Liver (tissue), 9 donors: ENCODE data around the gene CASQ2. TPM values are rescaled to one million over a fixed set of nuclear protein-coding genes. Genes with fewer than 3 reads are reported as not detected.

Experiments
- DNase-seq: peaks from one replicate; pipeline ENCODE4 v3.0.0-alpha.2; 2017; ENCODE audit warnings: low spot score
- H3K27ac ChIP-seq, 2 donors: one replicate each; pipeline ENCODE4 v1.7.0; 2013; ENCODE audit warnings: inconsistent platforms in 2 of 2, low read length in 2 of 2, control low read depth in 1 of 2, low read depth in 1 of 2, mild to moderate bottlenecking in 1 of 2
- H3K27me3 ChIP-seq, 4 donors: one replicate each; pipeline versions ENCODE4 v1.6.1 to v1.7.0; 2013; ENCODE audit warnings: low read length in 3 of 4, inconsistent platforms in 1 of 4, mild to moderate bottlenecking in 1 of 4, moderate library complexity in 1 of 4; ENCODE audit not compliant: control insufficient read depth in 4 of 4, insufficient read depth in 4 of 4
- H3K36me3 ChIP-seq, 4 donors: one replicate each; pipeline versions ENCODE4 v1.6.1 to v1.7.0; 2013; ENCODE audit warnings: low read length in 3 of 4, mild to moderate bottlenecking in 3 of 4, low read depth in 1 of 4, moderate library complexity in 1 of 4; ENCODE audit not compliant: control insufficient read depth in 4 of 4, insufficient read depth in 3 of 4
- H3K4me1 ChIP-seq, 4 donors: one replicate each; pipeline versions ENCODE4 v1.6.1 to v1.7.0; 2013; ENCODE audit warnings: low read length in 3 of 4, mild to moderate bottlenecking in 3 of 4, moderate library complexity in 1 of 4; ENCODE audit not compliant: control insufficient read depth in 4 of 4, insufficient read depth in 4 of 4
- H3K4me3 ChIP-seq, 3 donors: one replicate each; pipeline versions ENCODE4 v1.6.1 to v1.7.0; 2013; ENCODE audit warnings: low read length in 3 of 3, control low read depth in 1 of 3, low read depth in 1 of 3, mild to moderate bottlenecking in 1 of 3
- H3K9ac ChIP-seq, 2 donors: one replicate each; pipeline ENCODE4 v1.7.0; 2013; ENCODE audit warnings: low read length in 2 of 2, mild to moderate bottlenecking in 2 of 2, moderate library complexity in 2 of 2, control low read depth in 1 of 2, low read depth in 1 of 2
- H3K9me3 ChIP-seq, 4 donors: one replicate each; pipeline versions ENCODE4 v1.6.1 to v1.7.0; 2013; ENCODE audit warnings: low read length in 3 of 4; ENCODE audit not compliant: control insufficient read depth in 4 of 4
- ATF3 ChIP-seq: IDR thresholded peaks from 2 replicates; pipeline ENCODE4 v1.6.1; 2016; ENCODE audit warnings: antibody characterized with exemption
- EGR1 ChIP-seq, 2 donors: IDR thresholded peaks; 2 replicates each; pipeline ENCODE4 v1.6.1; 2016 to 2018; ENCODE audit warnings: antibody characterized with exemption in 2 of 2, low read depth in 2 of 2
- FOXA1 ChIP-seq: IDR thresholded peaks from 2 replicates; pipeline ENCODE4 v1.6.1; 2016; ENCODE audit warnings: antibody characterized with exemption
- FOXA2 ChIP-seq: IDR thresholded peaks from 2 replicates; pipeline ENCODE4 v1.6.1; 2016; ENCODE audit warnings: antibody characterized with exemption
- GABPA ChIP-seq, 2 donors: IDR thresholded peaks in 1 of 2; conservative IDR thresholded peaks in 1 of 2; 2 replicates each; pipeline ENCODE4 v1.6.1; 2016; ENCODE audit warnings: antibody characterized with exemption in 2 of 2, mild to moderate bottlenecking in 1 of 2, moderate library complexity in 1 of 2
- HNF4A ChIP-seq, 2 donors: conservative IDR thresholded peaks; 2 replicates each; pipeline ENCODE4 v1.6.1; 2016; ENCODE audit warnings: antibody characterized with exemption in 2 of 2, mild to moderate bottlenecking in 2 of 2
- HNF4G ChIP-seq: IDR thresholded peaks from 2 replicates; pipeline ENCODE4 v1.6.1; 2016; ENCODE audit warnings: antibody characterized with exemption
- JUND ChIP-seq, 2 donors: IDR thresholded peaks; 2 replicates each; pipeline ENCODE4 v1.6.1; 2016; ENCODE audit warnings: antibody characterized with exemption in 2 of 2
- NR2F2 ChIP-seq: IDR thresholded peaks from 2 replicates; pipeline ENCODE4 v1.6.1; 2016; ENCODE audit warnings: antibody characterized with exemption
- RAD21 ChIP-seq, 2 donors: IDR thresholded peaks; 2 replicates each; pipeline ENCODE4 v1.6.1; 2016; ENCODE audit warnings: antibody characterized with exemption in 2 of 2, mild to moderate bottlenecking in 2 of 2
- RXRA ChIP-seq, 2 donors: IDR thresholded peaks; 2 replicates each; pipeline ENCODE4 v1.6.1; 2017 to 2018; ENCODE audit warnings: antibody characterized with exemption in 2 of 2, mild to moderate bottlenecking in 1 of 2
- SP1 ChIP-seq: IDR thresholded peaks from 2 replicates; pipeline ENCODE4 v1.6.1; 2018; ENCODE audit warnings: antibody characterized with exemption, mild to moderate bottlenecking
- TAF1 ChIP-seq: conservative IDR thresholded peaks from 2 replicates; pipeline ENCODE4 v1.6.1; 2016; ENCODE audit warnings: antibody characterized with exemption, mild to moderate bottlenecking
- YY1 ChIP-seq: IDR thresholded peaks from 2 replicates; pipeline ENCODE4 v1.6.1; 2016; ENCODE audit warnings: antibody characterized with exemption, mild to moderate bottlenecking
- WGBS: extraction: QIAGEN DNeasy Blood & Tissue Kit; methylation state at CpG from one replicate; pipeline ENCODE4 v1.1.7; 2013; 5-methylcytosine and 5-hydroxymethylcytosine counted together
- polyA plus RNA-seq, 2 donors: library from polyadenylated mRNA; stranded (reverse) in 1 of 2; unstranded in 1 of 2; fragments of 200-250 nt in 1 of 2; fragments of >200 nt in 1 of 2; fragmentation: Nextera tagmentation in 1 of 2; extraction: Ambion mirVana in 1 of 2; gene quantifications; one replicate each; pipeline versions ENCODE4 v1.2.1 to v1.2.3, GENCODE V29; 2013 to 2015
- total RNA-seq, 2 donors: library from RNA; depleted of rRNA; stranded (reverse); fragments of >200 nt; gene quantifications; one replicate each; pipeline ENCODE4 v1.2.3, GENCODE V29; 2014
- TF ChIP-seq, protein P1 (sequence below): IDR thresholded peaks from 2 replicates; pipeline ENCODE4 v1.6.1; 2016; ENCODE audit warnings: antibody characterized with exemption
- TF ChIP-seq, protein P2 (sequence below): IDR thresholded peaks from 2 replicates; pipeline ENCODE4 v1.6.1; 2016; ENCODE audit warnings: antibody characterized with exemption, mild to moderate bottlenecking
- TF ChIP-seq, protein P3 (sequence below): IDR thresholded peaks from 2 replicates; pipeline ENCODE4 v1.6.1; 2016; ENCODE audit warnings: antibody characterized with exemption
- donor health status: healthy.
- donor health status: healthy.
- donor health status: healthy.
- donor health status: healthy.
- donor health status: healthy.

The CASQ2 gene
- total and polyA plus RNA-seq, 4 donors: 0.33 to 1.1 TPM; not detected in 2

DNA sequence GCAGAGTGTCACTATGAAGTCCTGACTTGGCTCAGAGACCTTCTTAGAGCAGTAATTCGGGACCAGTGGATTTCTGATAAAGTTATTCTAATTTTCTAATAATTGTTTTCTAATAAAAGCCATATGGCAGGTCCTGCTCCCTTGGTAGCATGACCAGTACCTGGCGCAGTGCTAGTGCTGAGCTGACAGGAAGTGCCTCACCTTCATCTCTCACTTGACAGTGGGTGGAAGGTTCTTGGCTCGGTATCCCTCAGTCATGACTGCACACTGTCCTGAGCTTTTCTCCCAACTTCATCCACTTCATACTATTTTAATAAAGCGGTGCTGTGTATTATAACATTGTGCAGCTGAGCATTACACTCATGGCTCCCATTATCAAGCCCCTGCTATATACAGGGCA lies 112.6 kb downstream of the CASQ2 start:
- no peak for DNase-seq
- no peak overlapping the region for H3K4me3 ChIP-seq
- H3K9ac ChIP-seq: no peak overlapping the region
- no peak overlapping the region for H3K27ac ChIP-seq
- no peaks in the 10 kb centered on the region for H3K9me3 ChIP-seq
- no peaks in the 10 kb centered on the region for H3K27me3 ChIP-seq
- WGBS: 87% methylated on average over 4 of the region's 4 CpGs
- H3K36me3 ChIP-seq: peaks cover 0 to 13% (median 8%) of the 10 kb centered on the region in 4 donors
- TF ChIP-seq, protein P1, sequence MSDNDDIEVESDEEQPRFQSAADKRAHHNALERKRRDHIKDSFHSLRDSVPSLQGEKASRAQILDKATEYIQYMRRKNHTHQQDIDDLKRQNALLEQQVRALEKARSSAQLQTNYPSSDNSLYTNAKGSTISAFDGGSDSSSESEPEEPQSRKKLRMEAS: no peak
- TF ChIP-seq GABPA (IDR thresholded peaks at IDR 0.05 in 1 of 2, conservative IDR thresholded peaks at IDR 0.05 in 1 of 2) (no peak), NR2F2 (no peak), HNF4A (conservative IDR thresholded peaks at IDR 0.05) (no peak), HNF4G (no peak), SP1 (no peak), JUND (IDR thresholded peaks at IDR 0.05) (no peak), FOXA1 (no peak), FOXA2 (no peak), RXRA (IDR thresholded peaks at IDR 0.05) (no peak), RAD21 (IDR thresholded peaks at IDR 0.05) (no peak), EGR1 (IDR thresholded peaks at IDR 0.05; ENCODE audit: low read depth in 2 of 2) (no peak), ATF3 (no peak), YY1 (no peak), TAF1 (no peak)
- TF ChIP-seq, protein P2, sequence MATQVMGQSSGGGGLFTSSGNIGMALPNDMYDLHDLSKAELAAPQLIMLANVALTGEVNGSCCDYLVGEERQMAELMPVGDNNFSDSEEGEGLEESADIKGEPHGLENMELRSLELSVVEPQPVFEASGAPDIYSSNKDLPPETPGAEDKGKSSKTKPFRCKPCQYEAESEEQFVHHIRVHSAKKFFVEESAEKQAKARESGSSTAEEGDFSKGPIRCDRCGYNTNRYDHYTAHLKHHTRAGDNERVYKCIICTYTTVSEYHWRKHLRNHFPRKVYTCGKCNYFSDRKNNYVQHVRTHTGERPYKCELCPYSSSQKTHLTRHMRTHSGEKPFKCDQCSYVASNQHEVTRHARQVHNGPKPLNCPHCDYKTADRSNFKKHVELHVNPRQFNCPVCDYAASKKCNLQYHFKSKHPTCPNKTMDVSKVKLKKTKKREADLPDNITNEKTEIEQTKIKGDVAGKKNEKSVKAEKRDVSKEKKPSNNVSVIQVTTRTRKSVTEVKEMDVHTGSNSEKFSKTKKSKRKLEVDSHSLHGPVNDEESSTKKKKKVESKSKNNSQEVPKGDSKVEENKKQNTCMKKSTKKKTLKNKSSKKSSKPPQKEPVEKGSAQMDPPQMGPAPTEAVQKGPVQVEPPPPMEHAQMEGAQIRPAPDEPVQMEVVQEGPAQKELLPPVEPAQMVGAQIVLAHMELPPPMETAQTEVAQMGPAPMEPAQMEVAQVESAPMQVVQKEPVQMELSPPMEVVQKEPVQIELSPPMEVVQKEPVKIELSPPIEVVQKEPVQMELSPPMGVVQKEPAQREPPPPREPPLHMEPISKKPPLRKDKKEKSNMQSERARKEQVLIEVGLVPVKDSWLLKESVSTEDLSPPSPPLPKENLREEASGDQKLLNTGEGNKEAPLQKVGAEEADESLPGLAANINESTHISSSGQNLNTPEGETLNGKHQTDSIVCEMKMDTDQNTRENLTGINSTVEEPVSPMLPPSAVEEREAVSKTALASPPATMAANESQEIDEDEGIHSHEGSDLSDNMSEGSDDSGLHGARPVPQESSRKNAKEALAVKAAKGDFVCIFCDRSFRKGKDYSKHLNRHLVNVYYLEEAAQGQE: no peak
- TF ChIP-seq, protein P3, sequence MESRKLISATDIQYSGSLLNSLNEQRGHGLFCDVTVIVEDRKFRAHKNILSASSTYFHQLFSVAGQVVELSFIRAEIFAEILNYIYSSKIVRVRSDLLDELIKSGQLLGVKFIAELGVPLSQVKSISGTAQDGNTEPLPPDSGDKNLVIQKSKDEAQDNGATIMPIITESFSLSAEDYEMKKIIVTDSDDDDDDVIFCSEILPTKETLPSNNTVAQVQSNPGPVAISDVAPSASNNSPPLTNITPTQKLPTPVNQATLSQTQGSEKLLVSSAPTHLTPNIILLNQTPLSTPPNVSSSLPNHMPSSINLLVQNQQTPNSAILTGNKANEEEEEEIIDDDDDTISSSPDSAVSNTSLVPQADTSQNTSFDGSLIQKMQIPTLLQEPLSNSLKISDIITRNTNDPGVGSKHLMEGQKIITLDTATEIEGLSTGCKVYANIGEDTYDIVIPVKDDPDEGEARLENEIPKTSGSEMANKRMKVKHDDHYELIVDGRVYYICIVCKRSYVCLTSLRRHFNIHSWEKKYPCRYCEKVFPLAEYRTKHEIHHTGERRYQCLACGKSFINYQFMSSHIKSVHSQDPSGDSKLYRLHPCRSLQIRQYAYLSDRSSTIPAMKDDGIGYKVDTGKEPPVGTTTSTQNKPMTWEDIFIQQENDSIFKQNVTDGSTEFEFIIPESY: no peak
- peaks cover 0 to 12% (median 6%) of the 10 kb centered on the region in 4 donors for H3K4me1 ChIP-seq

- no peak for TF ChIP-seq HNF4G
- peaks cover 0 to 12% (median 6%) of the 10 kb centered on the region in 4 donors for H3K4me1 ChIP-seq
- no peak for DNase-seq
- H3K4me3 ChIP-seq: no peak overlapping the region
- H3K27me3 ChIP-seq: no peaks in the 10 kb centered on the region
- peaks cover 0 to 10% (median 5%) of the 10 kb centered on the region in 4 donors for H3K36me3 ChIP-seq
- 78% methylated on average over 7 of the region's 7 CpGs for WGBS
- no peak overlapping the region for H3K27ac ChIP-seq
- H3K9me3 ChIP-seq: no peaks in the 10 kb centered on the region
- no peak overlapping the region for H3K9ac ChIP-seq
These were observed 113.2 kb downstream of the CASQ2 start for GRCh38 chr1:115655306-115655663.
